22Rv1 (cell line): ENCODE results near the gene NEDD4L.

ENCODE experiments used
- ZFX ChIP-seq: fragments of 450-650 bp; IDR thresholded peaks from 2 replicates; pipeline ENCODE4 v1.6.1; 2017; ENCODE audit warnings: antibody characterized with exemption, borderline replicate concordance
- TF ChIP-seq, protein P1 (sequence below): fragments of 450-650 bp; IDR thresholded peaks from 2 replicates; pipeline ENCODE4 v1.5.1; 2017; ENCODE audit warnings: mild to moderate bottlenecking

DNA sequence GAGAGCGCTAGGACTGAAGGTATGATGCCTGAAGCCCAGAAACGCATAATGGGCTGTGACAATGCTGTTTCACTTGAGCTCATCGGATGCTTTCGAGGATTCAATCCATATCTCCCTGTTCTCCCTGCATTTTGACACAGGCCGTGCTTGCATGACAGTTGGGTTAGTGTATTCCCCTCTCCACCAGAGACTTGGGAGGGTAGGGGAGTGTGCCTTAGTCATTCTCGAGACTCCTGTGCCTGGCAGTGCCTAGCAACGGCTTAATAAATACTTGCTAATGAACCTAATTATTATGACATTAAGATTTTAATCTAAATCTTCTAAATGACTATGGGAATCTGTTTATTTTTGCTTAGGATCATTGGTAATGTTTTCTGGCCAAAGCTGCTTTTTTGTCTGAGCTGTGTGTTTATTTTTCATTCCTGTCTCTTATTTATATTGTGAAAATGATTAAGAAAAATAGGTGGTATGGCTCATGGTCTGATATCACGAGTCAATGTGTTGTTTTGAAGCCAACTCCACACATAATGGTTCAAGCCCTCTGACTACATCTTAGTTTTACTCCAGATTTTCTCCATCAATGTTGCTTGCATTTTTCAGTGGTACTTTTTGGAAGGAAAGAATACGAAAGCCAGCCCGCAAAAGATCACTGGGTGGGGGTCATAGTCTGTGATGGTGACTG, 61.3 kb downstream of the NEDD4L start:
- TF ChIP-seq, protein P1, sequence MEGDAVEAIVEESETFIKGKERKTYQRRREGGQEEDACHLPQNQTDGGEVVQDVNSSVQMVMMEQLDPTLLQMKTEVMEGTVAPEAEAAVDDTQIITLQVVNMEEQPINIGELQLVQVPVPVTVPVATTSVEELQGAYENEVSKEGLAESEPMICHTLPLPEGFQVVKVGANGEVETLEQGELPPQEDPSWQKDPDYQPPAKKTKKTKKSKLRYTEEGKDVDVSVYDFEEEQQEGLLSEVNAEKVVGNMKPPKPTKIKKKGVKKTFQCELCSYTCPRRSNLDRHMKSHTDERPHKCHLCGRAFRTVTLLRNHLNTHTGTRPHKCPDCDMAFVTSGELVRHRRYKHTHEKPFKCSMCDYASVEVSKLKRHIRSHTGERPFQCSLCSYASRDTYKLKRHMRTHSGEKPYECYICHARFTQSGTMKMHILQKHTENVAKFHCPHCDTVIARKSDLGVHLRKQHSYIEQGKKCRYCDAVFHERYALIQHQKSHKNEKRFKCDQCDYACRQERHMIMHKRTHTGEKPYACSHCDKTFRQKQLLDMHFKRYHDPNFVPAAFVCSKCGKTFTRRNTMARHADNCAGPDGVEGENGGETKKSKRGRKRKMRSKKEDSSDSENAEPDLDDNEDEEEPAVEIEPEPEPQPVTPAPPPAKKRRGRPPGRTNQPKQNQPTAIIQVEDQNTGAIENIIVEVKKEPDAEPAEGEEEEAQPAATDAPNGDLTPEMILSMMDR = no peak
- TF ChIP-seq ZFX = no peak
